NCI-H1105 (cell line): Measurements from ENCODE around the gene REEP3.

ENCODE experiments used
- DNase-seq: peaks from one replicate; lab custom pipeline; 2025; lab: John Stamatoyannopoulos, UW

REEP3 gene

DNA sequence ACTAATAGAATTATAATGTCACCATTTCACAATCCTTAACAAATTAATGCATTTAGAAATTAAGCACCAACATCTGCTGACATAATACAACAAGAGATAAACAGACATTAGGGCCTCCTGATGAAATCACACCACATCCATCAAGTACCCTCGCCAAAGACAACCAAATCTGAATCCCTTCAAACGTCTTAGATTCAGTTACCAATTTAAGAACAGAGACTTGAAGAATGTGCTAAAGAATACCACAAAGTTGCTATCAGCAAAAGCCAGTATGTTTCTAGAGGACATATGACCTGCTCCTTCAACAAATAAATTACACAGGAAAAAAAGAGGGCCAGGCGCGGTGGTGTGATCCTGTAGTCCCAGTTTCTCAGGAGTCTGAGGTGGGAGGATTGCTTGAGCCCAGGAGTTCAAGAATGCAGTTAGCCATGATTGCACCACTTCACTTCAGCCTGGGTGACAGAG is 144.5 kb downstream of the REEP3 start:
- no peak for DNase-seq

DNA sequence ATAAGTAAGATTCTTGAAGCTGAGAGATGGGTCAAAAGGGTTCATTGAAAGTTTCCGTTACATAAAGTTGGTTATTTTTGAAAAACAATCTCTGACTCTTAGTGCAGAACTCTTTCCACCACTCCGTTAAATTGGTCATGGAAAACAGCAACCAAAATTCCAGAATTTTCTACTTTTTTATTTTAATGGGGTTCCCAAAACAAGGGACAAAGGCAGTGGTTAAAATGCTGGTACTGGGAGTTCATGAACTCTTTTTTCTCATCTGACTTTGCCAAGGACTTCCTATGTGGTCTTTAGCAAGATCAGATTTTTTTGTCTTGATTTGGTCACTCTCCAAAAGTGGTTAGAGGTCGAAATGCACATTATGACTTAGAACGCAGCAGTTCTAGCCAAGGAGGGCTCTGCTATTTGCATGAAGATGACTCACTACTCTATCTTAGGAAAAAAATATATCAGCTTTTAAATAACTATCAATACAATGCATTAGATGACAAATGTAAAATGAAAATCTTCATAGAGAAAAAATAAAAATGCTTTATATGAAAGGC is 145.7 kb downstream of the REEP3 start:
- DNase-seq: no peak

DNA sequence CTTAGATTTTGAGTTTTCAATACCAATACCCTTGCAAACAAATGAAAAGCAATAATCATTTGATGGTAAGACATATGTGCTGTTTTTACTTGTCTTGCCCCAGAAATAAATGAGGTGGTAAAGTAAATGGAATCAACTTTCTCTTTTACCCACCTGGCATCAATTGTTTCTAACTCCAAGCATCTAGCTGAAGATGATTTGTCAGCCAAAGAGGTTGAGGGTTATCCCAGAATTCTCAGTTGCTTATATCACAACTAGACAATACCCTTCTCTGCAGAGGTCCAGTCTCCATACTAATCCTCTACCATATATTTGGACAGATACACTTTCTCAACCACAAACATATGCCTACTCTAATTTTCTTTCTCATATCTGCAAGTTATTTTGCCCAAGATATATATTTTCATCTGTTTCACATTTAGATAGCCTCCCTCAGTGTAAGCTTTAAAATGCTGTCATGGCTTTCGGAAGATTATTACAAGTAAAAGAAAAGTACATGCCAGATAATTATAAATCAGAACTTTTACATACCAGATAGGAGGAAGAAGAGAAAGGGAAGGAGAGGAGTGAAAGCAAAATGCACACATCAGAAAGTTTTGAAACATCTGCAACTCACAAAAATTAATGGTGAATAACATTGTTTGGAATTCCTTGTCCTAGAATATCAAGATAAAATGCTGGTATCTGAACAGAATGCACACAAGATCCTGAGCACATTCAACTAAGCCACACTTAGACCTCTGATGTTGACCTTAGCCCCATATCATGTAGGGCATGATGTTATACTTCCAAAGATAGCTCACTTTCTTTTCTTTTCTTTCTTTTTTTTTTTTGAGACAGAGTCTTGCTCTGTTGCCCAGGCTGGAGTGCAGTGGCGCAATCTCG is 146.6 kb downstream of the REEP3 start:
- no peak for DNase-seq

DNA sequence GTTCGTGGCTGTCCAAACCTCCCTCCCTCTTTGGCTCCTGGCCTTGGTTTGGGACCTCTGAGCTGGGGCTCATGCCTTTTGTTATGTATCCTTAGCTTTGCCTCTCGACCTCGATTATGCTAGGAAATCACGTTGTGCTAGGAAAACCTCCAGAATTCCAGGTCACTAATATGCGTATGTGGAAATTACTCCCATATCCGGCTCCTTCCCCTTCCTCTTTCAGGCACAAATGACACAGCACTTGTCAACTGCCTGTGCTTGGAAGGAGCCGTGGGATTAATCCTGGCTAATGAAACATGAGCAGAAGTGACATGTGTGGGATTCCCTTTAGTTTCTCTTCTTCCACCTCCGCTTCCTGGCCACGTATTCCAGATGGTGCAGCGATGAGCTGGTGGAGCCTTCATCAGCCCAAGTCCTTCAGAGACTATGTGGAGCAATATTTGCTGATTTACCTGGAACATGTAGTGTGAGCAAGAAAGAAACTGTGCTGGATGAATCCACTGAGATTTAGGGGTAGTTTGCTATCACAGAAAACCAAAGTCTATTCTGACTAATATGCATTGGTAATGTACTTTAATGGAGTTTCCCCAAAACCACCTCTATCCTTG is 149.2 kb downstream of the REEP3 start:
- DNase-seq: no peak

DNA sequence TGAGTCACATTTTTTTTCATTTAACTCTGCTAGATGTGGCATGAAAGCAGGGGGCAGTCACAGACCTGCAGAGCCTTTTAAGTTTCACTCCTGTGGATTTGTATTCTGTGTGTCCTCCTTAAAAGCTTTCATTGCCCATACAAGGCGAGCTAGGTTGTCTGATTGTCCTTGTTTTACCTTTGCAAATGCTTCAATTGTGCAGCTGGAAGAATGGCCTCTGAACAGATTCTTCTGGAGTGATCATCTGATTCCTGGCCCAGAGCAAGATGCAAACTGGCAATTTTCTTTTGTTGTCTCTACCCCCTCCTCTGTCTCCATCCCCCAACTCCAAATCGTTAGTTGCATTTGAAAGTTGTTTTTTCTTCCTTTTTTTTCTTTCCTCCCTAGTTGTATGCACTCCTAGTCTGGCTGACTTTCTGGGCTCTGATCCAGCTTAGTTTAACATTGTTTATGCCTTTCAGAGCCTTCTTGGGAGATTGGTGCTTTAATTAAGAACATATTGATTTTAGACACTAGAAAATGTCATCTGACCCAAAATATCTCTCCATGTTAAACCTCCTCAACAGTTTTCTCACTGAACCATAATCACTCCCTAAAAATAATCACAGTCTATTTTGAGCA is 150.2 kb downstream of the REEP3 start:
- DNase-seq: peak; percentile 54

DNA sequence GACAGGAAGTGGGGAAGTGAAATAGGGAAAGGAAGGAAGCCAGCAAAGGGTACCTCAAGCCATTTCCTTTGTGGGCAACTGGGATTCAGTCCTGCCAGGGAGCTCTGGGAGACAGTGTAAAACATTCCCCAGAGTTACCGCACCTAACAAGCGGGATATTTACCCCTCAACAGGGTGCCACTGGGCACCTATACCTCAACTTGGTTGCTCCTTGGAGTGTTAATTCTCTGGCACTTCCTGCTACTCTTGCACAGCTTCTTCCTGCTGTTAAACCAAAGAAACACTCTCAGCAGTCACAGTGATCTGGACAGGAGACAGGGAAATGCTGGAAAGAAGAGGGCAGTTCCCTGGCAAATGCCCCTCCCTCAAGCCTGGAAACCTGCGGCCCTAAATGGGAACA is 151.3 kb downstream of the REEP3 start:
- DNase-seq: no peak

DNA sequence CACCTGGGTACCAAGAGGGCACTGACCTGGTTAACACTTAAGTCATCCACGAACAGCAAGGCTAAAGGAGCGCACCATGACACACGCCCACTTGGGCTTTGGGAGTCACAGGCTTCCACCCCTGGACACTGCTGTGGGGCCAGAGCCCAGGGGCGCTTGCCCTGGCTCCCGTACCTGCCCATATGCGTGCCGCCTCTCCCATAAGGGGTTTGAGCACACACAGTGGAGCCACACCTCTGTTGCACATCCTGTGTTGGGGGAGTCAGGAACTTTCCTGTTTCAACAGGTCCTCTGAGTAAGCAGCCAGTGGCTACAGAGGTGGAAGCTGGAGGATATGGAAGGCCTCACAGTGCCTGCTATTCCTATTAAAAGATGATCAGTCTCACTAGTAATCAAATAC is 152.0 kb downstream of the REEP3 start:
- DNase-seq: no peak

DNA sequence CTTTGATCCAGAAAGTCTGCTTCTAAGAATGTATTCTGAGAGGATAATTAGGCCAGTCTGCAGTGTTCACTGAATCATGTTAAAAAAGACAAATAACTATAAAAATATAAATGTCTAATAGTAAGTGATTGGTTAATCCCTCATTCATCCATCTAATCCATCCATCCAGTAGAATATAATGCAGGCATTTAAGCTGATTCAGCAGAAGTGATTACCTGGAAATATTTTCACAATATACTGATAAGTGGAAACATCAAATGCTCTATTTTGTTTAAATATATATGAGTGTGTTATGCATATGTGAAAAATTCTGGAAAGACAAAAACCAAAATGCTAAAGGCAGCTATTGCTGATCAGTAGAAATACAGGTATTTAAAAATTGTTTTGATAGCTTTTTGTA is 152.6 kb downstream of the REEP3 start:
- no peak for DNase-seq
